CD14-positive monocyte (primary cell): Measurements from ENCODE around the gene CFAP92. TPM values are rescaled to one million over a fixed set of nuclear protein-coding genes. Genes with fewer than 3 reads are reported as not detected.

Experiments
- DNase-seq, 3 donors: peaks; one replicate each; pipeline ENCODE4 v3.0.0-alpha.2; 2011 to 2022
- H2AFZ ChIP-seq: 2 replicates; pipeline ENCODE4 v1.6.0; 2012; ENCODE audit warnings: mild to moderate bottlenecking, low read depth, low read length, inconsistent platforms; ENCODE audit not compliant: insufficient read depth, poor library complexity, severe bottlenecking
- H3K27ac ChIP-seq, 2 donors: 1 replicate in 1 of 2; 2 replicates in 1 of 2; pipeline ENCODE4 v1.5.1; 2012 to 2013; ENCODE audit warnings: low read length in 2 of 2, control low read depth in 1 of 2, inconsistent platforms in 1 of 2, low read depth in 1 of 2, mild to moderate bottlenecking in 1 of 2
- H3K27me3 ChIP-seq, 2 donors: one replicate each; pipeline versions ENCODE4 v1.6.0 to v1.6.1; 2011 to 2013; ENCODE audit warnings: low read length in 2 of 2; ENCODE audit not compliant: control insufficient read depth in 2 of 2, insufficient read depth in 2 of 2
- H3K36me3 ChIP-seq, 2 donors: replicated peaks in 1 of 2; 1 replicate in 1 of 2; 2 replicates in 1 of 2; pipeline versions ENCODE4 v1.5.1 to v1.6.1; 2012 to 2013; ENCODE audit warnings: low read length in 2 of 2, control low read depth in 1 of 2, inconsistent platforms in 1 of 2, mild to moderate bottlenecking in 1 of 2; ENCODE audit not compliant: insufficient read depth in 2 of 2, control insufficient read depth in 1 of 2
- H3K4me1 ChIP-seq, 2 donors: 1 replicate in 1 of 2; 2 replicates in 1 of 2; pipeline versions ENCODE4 v1.5.1 to v1.6.1; 2012 to 2013; ENCODE audit warnings: low read length in 2 of 2, control low read depth in 1 of 2, inconsistent platforms in 1 of 2, mild to moderate bottlenecking in 1 of 2, moderate library complexity in 1 of 2; ENCODE audit not compliant: insufficient read depth in 2 of 2, control insufficient read depth in 1 of 2
- H3K4me2 ChIP-seq: replicated peaks from 2 replicates; pipeline ENCODE3; 2012; ENCODE audit warnings: low read length, moderate library complexity, mild to moderate bottlenecking; ENCODE audit not compliant: poor library complexity, severe bottlenecking; ENCODE audit errors: extremely low read depth
- H3K4me3 ChIP-seq, 3 experiments: fragments of 200-600 bp in 1 of 3; sonication (generic) in 1 of 3; replicated peaks in 1 of 3; 1 replicate in 2 of 3; 2 replicates in 1 of 3; pipeline ENCODE4 v1.5.1; 2011 to 2013; ENCODE audit warnings: low read length in 3 of 3, mild to moderate bottlenecking in 3 of 3, control low read depth in 2 of 3, low read depth in 2 of 3, inconsistent platforms in 1 of 3, moderate library complexity in 1 of 3
- H3K79me2 ChIP-seq: 2 replicates; pipeline ENCODE4 v1.6.0; 2012; ENCODE audit warnings: mild to moderate bottlenecking, control low read depth, inconsistent platforms, low read length, moderate library complexity; ENCODE audit not compliant: insufficient read depth
- H3K9ac ChIP-seq: 2 replicates; pipeline ENCODE4 v1.6.0; 2017; ENCODE audit warnings: low read length, mild to moderate bottlenecking; ENCODE audit not compliant: insufficient read depth, poor library complexity, severe bottlenecking
- H3K9me3 ChIP-seq, 2 donors: replicated peaks in 1 of 2; 1 replicate in 1 of 2; 2 replicates in 1 of 2; pipeline versions ENCODE4 v1.5.1 to v1.6.1; 2012 to 2013; ENCODE audit warnings: low read length in 2 of 2, control low read depth in 1 of 2; ENCODE audit not compliant: control insufficient read depth in 1 of 2, insufficient read depth in 1 of 2
- H4K20me1 ChIP-seq: 2 replicates; pipeline ENCODE4 v1.6.0; 2012; ENCODE audit warnings: mild to moderate bottlenecking, low read length, control low read depth, moderate library complexity; ENCODE audit not compliant: insufficient read depth
- H3K27ac Mint-ChIP-seq, 7 donors: one replicate each; pipeline ENCODE4 v1.8.0; 2020; ENCODE audit warnings: mild to moderate bottlenecking in 7 of 7, mixed read lengths in 7 of 7, moderate library complexity in 6 of 7, inconsistent platforms in 2 of 7
- H3K27me3 Mint-ChIP-seq, 3 donors: one replicate each; pipeline ENCODE4 v1.8.0; 2021 to 2022; ENCODE audit warnings: low read depth in 3 of 3, mild to moderate bottlenecking in 3 of 3, mixed read lengths in 3 of 3, moderate library complexity in 3 of 3, inconsistent platforms in 1 of 3
- H3K36me3 Mint-ChIP-seq, 2 donors: one replicate each; pipeline ENCODE4 v1.8.0; 2020; ENCODE audit warnings: mixed read lengths in 2 of 2, inconsistent platforms in 1 of 2, mild to moderate bottlenecking in 1 of 2
- H3K4me1 Mint-ChIP-seq: one replicate; pipeline ENCODE4 v1.8.0; 2020; ENCODE audit warnings: mild to moderate bottlenecking, mixed read lengths
- H3K4me3 Mint-ChIP-seq, 2 donors: one replicate each; pipeline ENCODE4 v1.8.0; 2020; ENCODE audit warnings: mild to moderate bottlenecking in 2 of 2, mixed read lengths in 2 of 2, moderate library complexity in 1 of 2
- H3K9me3 Mint-ChIP-seq, 7 donors: one replicate each; pipeline ENCODE4 v1.8.0; 2020 to 2022; ENCODE audit warnings: mixed read lengths in 7 of 7, mild to moderate bottlenecking in 6 of 7, moderate library complexity in 6 of 7, inconsistent platforms in 2 of 7
- CTCF ChIP-seq: fragments of 200-600 bp; IDR thresholded peaks from one replicate; pipeline ENCODE4 v1.8.0; 2022; ENCODE audit warnings: antibody characterized with exemption, mild to moderate bottlenecking
- WGBS: methylation state at CpG from one replicate; pipeline ENCODE4 v1.1.5; 2013; ENCODE audit warnings: missing lambda C conversion rate; ENCODE audit not compliant: insufficient coverage; 5-methylcytosine and 5-hydroxymethylcytosine counted together
- intact Hi-C, 2 donors: fragments of 100-400 bp; cut with micrococcal nuclease; formaldehyde crosslinking; loops; one replicate each; pipeline versions ENCODE4 v1.15.0 to v1.15.1; 2023
- polyA plus RNA-seq, 3 donors: library from polyadenylated mRNA; depleted of rRNA in 1 of 3; unstranded in 2 of 3; stranded (reverse) in 1 of 3; fragments of 300-500 nt in 2 of 3; fragments of >200 nt in 1 of 3; fragmentation: Illumina TruSeq in 2 of 3; gene quantifications; 1 replicate in 2 of 3; 2 replicates in 1 of 3; pipeline ENCODE4 v1.2.3, GENCODE V29; 2012 to 2021

The CFAP92 gene
- polyA plus RNA-seq, 3 donors: 0.12 to 0.50 (median 0.19) TPM

DNA sequence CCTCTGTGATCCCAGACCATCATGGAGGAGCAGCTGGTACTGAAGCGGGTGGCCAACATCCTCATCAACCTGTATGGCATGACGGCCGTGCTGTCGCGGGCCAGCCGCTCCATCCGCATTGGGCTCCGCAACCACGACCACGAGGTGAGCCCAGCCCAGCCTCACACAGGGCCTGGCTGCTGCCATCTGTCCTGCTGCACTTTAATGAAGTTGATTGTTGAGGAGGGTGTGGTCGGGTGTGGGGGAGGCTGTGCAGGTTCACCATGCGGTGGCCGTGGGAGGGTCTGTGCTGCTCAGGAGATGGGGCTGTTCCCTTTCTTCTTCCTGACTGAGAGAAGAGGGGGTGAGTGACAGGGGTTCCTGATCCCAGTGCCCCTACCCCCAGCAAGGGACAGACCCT, 83.9 kb downstream of the CFAP92 start:
- Mint-ChIP-seq H3K9me3 (peaks cover 0 to 2% (median 0%) of the 10 kb centered on the region in 7 donors), H3K36me3 (peaks cover 87 to 95% of the 10 kb centered on the region in 2 donors), H3K27me3 (no peaks in the 10 kb centered on the region), H3K4me3 (no peak overlapping the region), H3K27ac (peak overlapping the region in 1 of 7 donors; percentile 3), H3K4me1 (no peaks in the 10 kb centered on the region)
- H3K9ac ChIP-seq: no peak overlapping the region
- no peak overlapping the region for H3K4me3 ChIP-seq
- no peaks in the 10 kb centered on the region for H4K20me1 ChIP-seq
- H3K9me3 ChIP-seq: no peaks in the 10 kb centered on the region
- no peaks in the 10 kb centered on the region for H3K4me1 ChIP-seq
- WGBS: 93% methylated on average over 13 of the region's 13 CpGs
- H3K27ac ChIP-seq: no peak overlapping the region
- H3K27me3 ChIP-seq: no peaks in the 10 kb centered on the region
- no peaks in the 10 kb centered on the region for H3K79me2 ChIP-seq
- TF ChIP-seq CTCF: no peak
- DNase-seq: no peak
- intact Hi-C loops: no loop called here
- H3K4me2 ChIP-seq: no peak overlapping the region
- no peak overlapping the region for H2AFZ ChIP-seq
- peaks cover 94 to 100% of the 10 kb centered on the region in 2 donors for H3K36me3 ChIP-seq

- no peaks in the 10 kb centered on the region for H3K9me3 ChIP-seq
- Mint-ChIP-seq H3K27me3 (no peaks in the 10 kb centered on the region), H3K27ac (no peak overlapping the region), H3K9me3 (peaks cover 0 to 2% (median 0%) of the 10 kb centered on the region in 7 donors), H3K4me1 (no peaks in the 10 kb centered on the region), H3K36me3 (peaks cover 87 to 96% of the 10 kb centered on the region in 2 donors), H3K4me3 (no peak overlapping the region)
- H4K20me1 ChIP-seq: no peaks in the 10 kb centered on the region
- no peak overlapping the region for H3K4me2 ChIP-seq
- no peaks in the 10 kb centered on the region for H3K27me3 ChIP-seq
- 86% methylated on average over 5 of the region's 6 CpGs for WGBS
- no peak overlapping the region for H3K4me3 ChIP-seq
- DNase-seq: no peak
- H2AFZ ChIP-seq: no peak overlapping the region
- no peak overlapping the region for H3K9ac ChIP-seq
- TF ChIP-seq CTCF: no peak
- intact Hi-C loops: no loop called here
- H3K36me3 ChIP-seq: peaks cover 94 to 100% of the 10 kb centered on the region in 2 donors
- no peaks in the 10 kb centered on the region for H3K4me1 ChIP-seq
- no peaks in the 10 kb centered on the region for H3K79me2 ChIP-seq
- H3K27ac ChIP-seq: no peak overlapping the region
Measured at GRCh38 chr3:128908951-128909350, 84.9 kb downstream of the CFAP92 start.
